HepG2 (cell line): Measurements from ENCODE around the gene NEU1. TPM values are rescaled to one million over a fixed set of nuclear protein-coding genes. Genes with fewer than 3 reads are reported as not detected.

ENCODE experiments used
- BCLAF1 ChIP-seq: fragments of 450-650 bp; IDR thresholded peaks from 2 replicates; pipeline ENCODE4 v1.6.1; 2017; ENCODE audit warnings: mild to moderate bottlenecking
- CHCHD3 ChIP-seq: sonication (generic); formaldehyde crosslinking; IDR thresholded peaks from 2 replicates; pipeline ENCODE4 v1.8.0; 2022; ENCODE audit warnings: mild to moderate bottlenecking, missing genetic modification reagents, moderate library complexity
- DR1 ChIP-seq: sonication (generic); formaldehyde crosslinking; IDR thresholded peaks from 2 replicates; pipeline ENCODE4 v1.8.0; 2021; ENCODE audit warnings: mild to moderate bottlenecking, missing genetic modification reagents, inconsistent platforms
- MBD4 ChIP-seq: IDR thresholded peaks from 2 replicates; pipeline ENCODE4 v1.6.1; 2012; ENCODE audit warnings: low read length, inconsistent platforms, borderline replicate concordance
- RERE ChIP-seq: IDR thresholded peaks from 2 replicates; pipeline ENCODE4 v1.6.1; 2016; ENCODE audit warnings: low read depth, missing genetic modification reagents, missing compliant biosample characterization
- SRSF1 ChIP-seq: fragments of 200-400 bp; formaldehyde crosslinking; optimal IDR thresholded peaks from 2 replicates; pipeline ENCODE3; 2017; ENCODE audit warnings: mild to moderate bottlenecking, low read depth, low read length, moderate library complexity
- TOPORS ChIP-seq: sonication (generic); formaldehyde crosslinking; IDR thresholded peaks from 2 replicates; pipeline ENCODE4 v1.8.0; 2023; ENCODE audit warnings: mild to moderate bottlenecking, missing genetic modification reagents
- ZBTB14 ChIP-seq: sonication (generic); formaldehyde crosslinking; IDR thresholded peaks from 2 replicates; pipeline ENCODE4 v1.4.0; 2020; ENCODE audit warnings: missing genetic modification reagents
- ZBTB2 ChIP-seq: sonication (generic); formaldehyde crosslinking; IDR thresholded peaks from 2 replicates; pipeline ENCODE4 v1.8.0; 2022; ENCODE audit warnings: low read depth, missing genetic modification reagents
- ZBTB8A ChIP-seq: sonication (generic); formaldehyde crosslinking; IDR thresholded peaks from 2 replicates; pipeline ENCODE4 v1.4.0; 2020; ENCODE audit warnings: mild to moderate bottlenecking, low read depth, missing genetic modification reagents, borderline replicate concordance
- ZHX1 ChIP-seq: sonication (generic); formaldehyde crosslinking; IDR thresholded peaks from 2 replicates; pipeline ENCODE4 v1.8.1; 2022; ENCODE audit warnings: low read depth, mild to moderate bottlenecking, missing genetic modification reagents
- polyA plus RNA-seq, 8 experiments: library from polyadenylated mRNA; depleted of rRNA in 3 of 8; stranded (reverse) in 7 of 8; unstranded in 1 of 8; fragments of >200 nt; fragmentation: Illumina TruSeq in 4 of 8; extraction: Trizol in 4 of 8; gene quantifications; 2 replicates each; pipeline versions ENCODE4 v1.2.1 to v1.2.3, GENCODE V29; 2011 to 2016; ENCODE audit warnings: low read depth in 4 of 8, missing spikeins in 1 of 8, mixed read lengths in 1 of 8; ENCODE audit not compliant: insufficient read depth in 1 of 8
- total RNA-seq, 5 experiments: library from RNA; depleted of rRNA; stranded (reverse); fragments of >200 nt; fragmentation: Illumina TruSeq; extraction: Trizol; gene quantifications; 2 replicates each; pipeline ENCODE4 v1.2.3, GENCODE V29; 2016; ENCODE audit warnings: low read depth in 1 of 5

NEU1 gene
- total and polyA plus RNA-seq, 2 of the 13 experiments (the other 11 are each of a cell fraction or from before 2014, with no cell fraction given), result 215 to 297 TPM

- TF ChIP-seq DR1 (CRISPR knock-in tag) (no peak), CHCHD3 (no peak), TOPORS (CRISPR knock-in tag) (no peak), MBD4 (no peak), BCLAF1 (no peak), ZBTB2 (CRISPR knock-in tag) (no peak), ZBTB14 (CRISPR knock-in tag) (peak; percentile 98), ZBTB8A (CRISPR knock-in tag) (no peak), RERE (CRISPR knock-in tag) (no peak), SRSF1 (no peak), ZHX1 (no peak; the same call in 1 of the 2 replicates)
These were observed 41.2 kb downstream of the NEU1 start (continued) for GRCh38 chr6:31821301-31822035.
